Spleen (tissue), 11 donors: ENCODE measurements around the gene ANKRD50. TPM values are rescaled to one million over a fixed set of nuclear protein-coding genes. Genes with fewer than 3 reads are reported as not detected.

Experiments
- DNase-seq: peaks from one replicate; pipeline ENCODE4 v3.0.0-alpha.2; 2020
- H3K27ac ChIP-seq, 8 donors: fragments of 200-600 bp; sonication (generic) in 7 of 8; 1 replicate in 4 of 8; 2 replicates in 4 of 8; pipeline versions ENCODE4 v1.5.0 to v1.8.0; 2016 to 2021; ENCODE audit warnings: inconsistent platforms in 4 of 8, mild to moderate bottlenecking in 4 of 8, moderate library complexity in 1 of 8
- H3K27me3 ChIP-seq, 7 donors: fragments of 200-600 bp; sonication (generic) in 6 of 7; replicated peaks in 1 of 7; 1 replicate in 4 of 7; 2 replicates in 3 of 7; pipeline versions ENCODE4 v1.5.0 to v1.8.0; 2016 to 2021; ENCODE audit warnings: inconsistent platforms in 3 of 7, mild to moderate bottlenecking in 1 of 7
- H3K36me3 ChIP-seq, 6 donors: fragments of 200-600 bp; sonication (generic) in 5 of 6; 1 replicate in 4 of 6; 2 replicates in 2 of 6; pipeline versions ENCODE4 v1.5.0 to v1.8.0; 2016 to 2021; ENCODE audit warnings: inconsistent platforms in 2 of 6
- H3K4me1 ChIP-seq, 6 donors: fragments of 200-600 bp; sonication (generic) in 5 of 6; 1 replicate in 3 of 6; 2 replicates in 3 of 6; pipeline versions ENCODE4 v1.5.0 to v1.8.0; 2016 to 2021; ENCODE audit warnings: inconsistent platforms in 3 of 6
- H3K4me3 ChIP-seq, 8 donors: fragments of 200-600 bp; sonication (generic) in 7 of 8; 1 replicate in 4 of 8; 2 replicates in 4 of 8; pipeline versions ENCODE4 v1.5.0 to v1.8.0; 2016 to 2021; ENCODE audit warnings: inconsistent platforms in 4 of 8, mild to moderate bottlenecking in 4 of 8, moderate library complexity in 2 of 8
- H3K9me3 ChIP-seq, 8 donors: fragments of 200-600 bp; sonication (generic) in 7 of 8; 1 replicate in 4 of 8; 2 replicates in 4 of 8; pipeline versions ENCODE4 v1.5.0 to v1.8.0; 2016 to 2021; ENCODE audit warnings: inconsistent platforms in 4 of 8
- CTCF ChIP-seq, 11 experiments: fragments of 200-600 bp in 7 of 11; fragments of 450-650 bp in 4 of 11; sonication (generic) in 4 of 11; IDR thresholded peaks in 8 of 11; conservative IDR thresholded peaks in 3 of 11; 1 replicate in 7 of 11; 2 replicates in 4 of 11; pipeline versions ENCODE4 v1.4.0 to v1.8.0; 2016 to 2021; ENCODE audit warnings: antibody characterized with exemption in 11 of 11, inconsistent platforms in 4 of 11, mild to moderate bottlenecking in 1 of 11
- POLR2A ChIP-seq, 3 donors: fragments of 450-650 bp; IDR thresholded peaks; one replicate each; pipeline ENCODE4 v1.5.1; 2017; ENCODE audit warnings: antibody characterized with exemption in 3 of 3, mild to moderate bottlenecking in 1 of 3
- POLR2AphosphoS5 ChIP-seq, 3 donors: sonication (generic); formaldehyde crosslinking; IDR thresholded peaks; one replicate each; pipeline ENCODE4 v1.5.1; 2017; ENCODE audit warnings: antibody characterized with exemption in 3 of 3
- WGBS, 5 donors: extraction: QIAGEN DNeasy Blood & Tissue Kit in 3 of 5; methylation state at CpG; one replicate each; pipeline versions ENCODE4 v1.1.5 to v1.1.7; 2013 to 2018; 5-methylcytosine and 5-hydroxymethylcytosine counted together
- intact Hi-C: fragments of 100-400 bp; cut with DNase I; formaldehyde crosslinking; loops from one replicate; pipeline ENCODE4 v1.15.0; 2023; ENCODE audit warnings: low total_unique reads
- polyA plus RNA-seq, 3 donors: library from polyadenylated mRNA; stranded (reverse); fragments of 200-250 nt; gene quantifications; one replicate each; pipeline ENCODE4 v1.2.1, GENCODE V29; 2013
- total RNA-seq, 7 donors: library from RNA; depleted of rRNA in 3 of 7; stranded (reverse); fragments of >200 nt in 3 of 7; fragmentation: NEBNext Ultra II Directional in 4 of 7; extraction: Animal tissue kit (Norgen Biotek cat#: 25700) in 4 of 7; gene quantifications; one replicate each; pipeline versions ENCODE4 v1.1.0 to v1.2.1, GENCODE V29; 2016 to 2021
- donor health status: healthy with polysubstance abuse.
- donor health status: DM: no; HTN: no; CAD: no; lungs with moderate emphysema.
- donor health status: DM: no; HTN: no; CAD: no.
- donor health status: Bipolar disorder and iron deficiency.
- donor health status: healthy.
- donor health status: DM: no; HTN: no; CAD: no.
- donor health status: DM: yes; HTN: yes; CAD: no.

The ANKRD50 gene
- total and polyA plus RNA-seq, 10 donors, result 0.52 to 11.9 (median 9.0) TPM

- Histone ChIP-seq H3K4me1 (peaks cover 0 to 16% (median 4%) of the 10 kb centered on the region in 6 donors), H3K27ac (no peak overlapping the region), H3K9me3 (no peaks in the 10 kb centered on the region), H3K4me3 (no peak overlapping the region), H3K36me3 (peaks cover 0 to 4% (median 0%) of the 10 kb centered on the region in 6 donors), H3K27me3 (no peaks in the 10 kb centered on the region)
- DNase-seq, result no peak
- WGBS, 5 donors, result 40 to 62% (median 50%) methylated on average over 6 of the region's 6 CpGs
- TF ChIP-seq POLR2A (IDR thresholded peaks at IDR 0.05) (no peak), POLR2AphosphoS5 (IDR thresholded peaks at IDR 0.05) (no peak), CTCF (IDR thresholded peaks at IDR 0.05 in 8 of 11, conservative IDR thresholded peaks at IDR 0.05 in 3 of 11) (no peak)
- intact Hi-C loops, result no loop called here
These were observed 9.4 kb downstream of the ANKRD50 start for GRCh38 chr4:124703154-124703553.

- peaks cover 0 to 21% (median 14%) of the 10 kb centered on the region in 8 donors for H3K9me3 ChIP-seq
- no peaks in the 10 kb centered on the region for H3K27me3 ChIP-seq
- 92 to 100% (median 96%) methylated on average over 2 of the region's 2 CpGs for WGBS, 5 donors
- TF ChIP-seq CTCF (IDR thresholded peaks at IDR 0.05 in 8 of 11, conservative IDR thresholded peaks at IDR 0.05 in 3 of 11) (no peak), POLR2A (IDR thresholded peaks at IDR 0.05) (no peak), POLR2AphosphoS5 (IDR thresholded peaks at IDR 0.05) (no peak)
- H3K27ac ChIP-seq, result no peak overlapping the region
- H3K4me1 ChIP-seq, result no peaks in the 10 kb centered on the region
- DNase-seq, result no peak
- H3K4me3 ChIP-seq, result no peak overlapping the region
- H3K36me3 ChIP-seq, result peaks cover 0 to 4% (median 0%) of the 10 kb centered on the region in 6 donors
- intact Hi-C loops, result no loop called here
These were observed 15.1 kb downstream of the ANKRD50 start for GRCh38 chr4:124697441-124697840.

GRCh38 chr4:124696182-124696581 lies 16.4 kb downstream of the ANKRD50 start:
- no peaks in the 10 kb centered on the region for H3K27me3 ChIP-seq
- peaks cover 0 to 21% (median 14%) of the 10 kb centered on the region in 8 donors for H3K9me3 ChIP-seq
- no peak for DNase-seq
- intact Hi-C loops, result no loop called here
- H3K36me3 ChIP-seq, result peaks cover 0 to 4% (median 0%) of the 10 kb centered on the region in 6 donors
- no peak overlapping the region for H3K4me3 ChIP-seq
- H3K4me1 ChIP-seq, result no peaks in the 10 kb centered on the region
- H3K27ac ChIP-seq, result no peak overlapping the region
- no peak for TF ChIP-seq POLR2A (IDR thresholded peaks at IDR 0.05)
- TF ChIP-seq CTCF (IDR thresholded peaks at IDR 0.05 in 8 of 11, conservative IDR thresholded peaks at IDR 0.05 in 3 of 11), result no peak
- TF ChIP-seq POLR2AphosphoS5 (IDR thresholded peaks at IDR 0.05), result no peak

- Histone ChIP-seq H3K36me3 (no peaks in the 10 kb centered on the region), H3K4me1 (no peaks in the 10 kb centered on the region), H3K27me3 (no peaks in the 10 kb centered on the region), H3K9me3 (peaks cover 0 to 21% (median 14%) of the 10 kb centered on the region in 8 donors), H3K27ac (no peak overlapping the region), H3K4me3 (no peak overlapping the region)
- no peak for TF ChIP-seq POLR2AphosphoS5 (IDR thresholded peaks at IDR 0.05)
- TF ChIP-seq CTCF (IDR thresholded peaks at IDR 0.05 in 8 of 11, conservative IDR thresholded peaks at IDR 0.05 in 3 of 11), result no peak
- no peak for TF ChIP-seq POLR2A (IDR thresholded peaks at IDR 0.05)
- intact Hi-C loops, result no loop called here
- DNase-seq, result no peak
- 87 to 96% (median 93%) methylated on average over 6 of the region's 6 CpGs for WGBS, 5 donors
These were observed 17.5 kb downstream of the ANKRD50 start for GRCh38 chr4:124694946-124695598.
